Thoracic aorta endothelial cell (primary cell): ENCODE results near the gene NFE2. TPM values are rescaled to one million over a fixed set of nuclear protein-coding genes. Genes with fewer than 3 reads are reported as not detected.

Source experiments
- small RNA-seq: library from RNA; depleted of rRNA; stranded (forward); fragments of <200 nt; gene quantifications from one replicate; pipeline ENCODE3, GENCODE V24; 2012
- total RNA-seq: library from RNA; depleted of rRNA; stranded (reverse); fragments of >200 nt; gene quantifications from 2 replicates; pipeline ENCODE4 v1.2.3, GENCODE V29; 2012

The NFE2 gene
- not detected in 2 replicates for total RNA-seq

GRCh38 chr12:54300732-54301427 is at the start of gene NFE2:
NFE2 (minus strand) TSS chr12:54301015; CDS start chr12:54295248, 5,767 bp downstream.

GRCh38 chr12:54324617-54325441 is 24.0 kb upstream of the NFE2 start, which contains the start of gene COPZ1:
COPZ1 (plus strand) TSS chr12:54325131; CDS start chr12:54325164, 33 bp downstream.

GRCh38 chr12:54280468-54281260 is 20.2 kb downstream of the NFE2 start, which contains the start of gene HNRNPA1:
HNRNPA1 (plus strand) TSS chr12:54280726; CDS start chr12:54280808, 82 bp downstream.

GRCh38 chr12:54279632-54280467 is 21.0 kb downstream of the NFE2 start, which contains the start of gene CBX5:
CBX5 (minus strand) TSS chr12:54280122; CDS start chr12:54257650, 22,472 bp downstream.

Small RNA genes within 50 kb of the gene (small RNA-seq; reads per million reads assigned to genes)
- 249 reads per million, percentile 99 among the genes with 10 or more reads in this experiment for gene MIR148B
- not detected for gene RN7SL390P
- not detected for gene RN7SL744P
- gene RNU6-950P = not detected

Other genes with a start within 250 kb of the NFE2 start
- gene HOXC4, start 247.2 kb downstream of the NFE2 start, total RNA-seq = not detected in 2 replicates
- 15.6 and 18.6 TPM in 2 replicates for gene SMUG1, start 112.0 kb downstream of the NFE2 start, total RNA-seq
- gene CBX5, start 20.9 kb downstream of the NFE2 start, total RNA-seq = 84.3 and 117 TPM in 2 replicates
- gene HNRNPA1, start 20.3 kb downstream of the NFE2 start, total RNA-seq = 668 and 728 TPM in 2 replicates
- gene COPZ1, start 24.1 kb upstream of the NFE2 start, total RNA-seq = 122 and 126 TPM in 2 replicates
- not detected in 2 replicates for gene GPR84, start 63.5 kb upstream of the NFE2 start, total RNA-seq
- 1.9 and 2.3 TPM in 2 replicates for gene ZNF385A, start 83.7 kb upstream of the NFE2 start, total RNA-seq
- gene ITGA5, start 118.3 kb upstream of the NFE2 start, total RNA-seq = 876 and 1,083 TPM in 2 replicates
- gene GTSF1, start 172.6 kb upstream of the NFE2 start, total RNA-seq = not detected in 2 replicates
- 0.53 and 0.57 TPM in 2 replicates for gene NCKAP1L, start 196.7 kb upstream of the NFE2 start, total RNA-seq
- 0.07 TPM in 1 of 2 replicates, not detected in the other for gene PDE1B, start 248.6 kb upstream of the NFE2 start, total RNA-seq